Measurements from ENCODE around the gene ROBO3.

Gene ROBO3

DNA sequence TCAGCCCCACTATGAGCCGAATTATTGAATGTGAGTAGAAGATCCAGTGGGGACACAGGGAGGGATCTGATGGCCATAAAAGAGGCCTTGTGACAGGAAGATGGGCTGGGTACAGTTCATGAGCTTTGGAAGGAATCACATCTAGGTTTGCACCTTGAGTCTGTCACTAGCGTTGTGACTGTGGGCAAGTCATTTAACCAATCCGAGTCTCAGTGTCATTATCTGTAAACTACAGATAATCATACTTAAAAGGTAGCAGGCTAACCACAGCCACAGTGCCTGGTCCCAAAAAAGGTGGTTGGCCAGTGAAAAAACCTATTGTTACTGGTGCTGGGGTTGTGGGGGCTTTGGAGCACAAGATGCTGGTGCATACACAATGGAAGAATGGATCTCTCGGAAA is 57.6 kb downstream of the ROBO3 start:
- no peak overlapping the region for H2AFZ ChIP-seq (ENCODE audit: low read length, unreplicated experiment)
- no peaks in the 10 kb centered on the region for H3K27me3 ChIP-seq (ENCODE audit: insufficient read depth, low read length)
- H3K36me3 ChIP-seq (ENCODE audit: insufficient read depth, low read length): no peaks in the 10 kb centered on the region
- H3K27ac ChIP-seq (ENCODE audit: low read depth, low read length): no peak overlapping the region
- no peak overlapping the region for H3K4me3 ChIP-seq (ENCODE audit: low read depth, low read length)
- no peaks in the 10 kb centered on the region for H3K4me1 ChIP-seq (ENCODE audit: control insufficient read depth, insufficient read depth, low read length, unreplicated experiment)
- H3K79me2 ChIP-seq (ENCODE audit: control insufficient read depth, insufficient read depth, low read length, unreplicated experiment): no peaks in the 10 kb centered on the region

DNA sequence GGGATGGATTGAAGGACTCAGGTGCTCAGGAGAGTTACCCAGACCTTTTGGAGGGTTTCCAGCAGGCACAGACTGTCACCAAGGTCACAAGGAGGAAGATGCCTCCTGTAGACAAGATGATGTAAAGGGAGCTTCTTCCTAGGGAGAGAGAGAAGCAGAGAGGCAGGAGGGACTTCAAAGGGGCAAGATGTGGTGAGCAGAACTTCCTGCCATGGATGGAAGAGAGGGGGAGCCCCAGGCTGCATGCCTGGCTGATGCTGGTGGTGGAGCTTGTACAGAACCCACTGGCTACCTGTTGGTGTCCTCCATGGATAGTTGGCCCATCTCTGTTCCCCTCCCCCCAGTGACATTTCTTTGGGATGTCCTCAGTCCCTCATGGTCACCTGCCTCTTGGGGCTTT is 58.1 kb downstream of the ROBO3 start:
- Histone ChIP-seq H3K4me1 (ENCODE audit: control insufficient read depth, insufficient read depth, low read length, unreplicated experiment) (no peaks in the 10 kb centered on the region), H3K4me3 (ENCODE audit: low read depth, low read length) (no peak overlapping the region), H2AFZ (ENCODE audit: low read length, unreplicated experiment) (no peak overlapping the region), H3K27me3 (ENCODE audit: insufficient read depth, low read length) (no peaks in the 10 kb centered on the region), H3K79me2 (ENCODE audit: control insufficient read depth, insufficient read depth, low read length, unreplicated experiment) (no peaks in the 10 kb centered on the region), H3K36me3 (ENCODE audit: insufficient read depth, low read length) (no peaks in the 10 kb centered on the region), H3K27ac (ENCODE audit: low read depth, low read length) (no peak overlapping the region)

DNA sequence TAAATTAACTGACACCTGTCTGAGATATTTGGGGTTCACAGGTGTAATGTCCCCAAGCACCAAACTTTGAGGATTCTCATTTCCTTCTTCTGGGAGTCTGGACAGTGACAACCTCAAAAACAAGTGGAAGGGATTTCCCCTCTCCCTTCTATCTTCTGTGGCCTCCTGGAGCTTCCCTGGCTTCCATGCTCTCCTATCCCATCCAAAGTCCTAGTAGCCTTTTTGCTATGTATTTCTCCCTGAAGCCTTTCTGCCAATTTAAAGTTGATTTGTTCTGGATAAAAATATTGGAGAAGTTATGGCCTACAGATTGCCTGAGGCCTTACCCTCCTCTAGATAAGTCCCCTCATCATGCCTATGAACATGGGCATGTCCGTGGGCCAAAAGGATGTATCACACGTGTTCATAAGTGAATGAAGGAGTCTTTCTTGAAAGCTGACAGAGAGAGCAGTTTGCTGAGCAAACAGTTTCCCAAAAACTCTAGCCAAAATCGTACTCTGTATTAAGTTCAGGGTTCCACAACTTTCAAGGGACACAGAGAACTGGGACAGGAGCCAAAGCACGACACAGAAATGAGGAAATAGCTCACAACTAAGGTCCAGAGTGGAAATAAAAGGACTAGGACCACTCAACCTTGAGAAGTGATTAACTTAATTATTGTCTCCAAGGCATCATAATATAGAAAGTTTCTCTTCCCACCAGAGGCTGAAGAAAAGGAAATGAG is 63.9 kb downstream of the ROBO3 start:
- H3K36me3 ChIP-seq (ENCODE audit: insufficient read depth, low read length): no peaks in the 10 kb centered on the region
- no peaks in the 10 kb centered on the region for H3K27me3 ChIP-seq (ENCODE audit: insufficient read depth, low read length)
- no peak overlapping the region for H3K4me3 ChIP-seq (ENCODE audit: low read depth, low read length)
- no peak overlapping the region for H2AFZ ChIP-seq (ENCODE audit: low read length, unreplicated experiment)
- no peak overlapping the region for H3K27ac ChIP-seq (ENCODE audit: low read depth, low read length)
- no peaks in the 10 kb centered on the region for H3K79me2 ChIP-seq (ENCODE audit: control insufficient read depth, insufficient read depth, low read length, unreplicated experiment)
- H3K4me1 ChIP-seq (ENCODE audit: control insufficient read depth, insufficient read depth, low read length, unreplicated experiment): peaks cover 4% of the 10 kb centered on the region

DNA sequence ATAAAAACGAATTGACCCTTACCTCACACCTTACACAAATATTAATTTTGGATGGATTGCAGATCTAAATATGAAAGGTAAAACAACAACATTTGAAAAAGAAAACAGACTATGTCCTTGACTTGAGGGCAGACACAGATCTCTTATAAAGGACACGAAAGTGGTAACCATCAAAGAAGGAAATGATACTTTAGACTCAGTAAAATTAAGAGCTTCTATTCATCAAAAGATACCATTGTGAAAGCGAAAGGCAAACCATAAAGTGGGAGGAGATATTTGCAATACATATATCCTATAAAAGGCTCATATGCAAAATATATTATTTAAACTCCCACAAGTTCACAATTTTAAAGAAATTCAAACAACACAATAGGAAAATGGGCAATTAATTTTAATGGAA is 65.6 kb downstream of the ROBO3 start:
- no peaks in the 10 kb centered on the region for H3K79me2 ChIP-seq (ENCODE audit: control insufficient read depth, insufficient read depth, low read length, unreplicated experiment)
- H3K27ac ChIP-seq (ENCODE audit: low read depth, low read length): no peak overlapping the region
- H3K27me3 ChIP-seq (ENCODE audit: insufficient read depth, low read length): no peaks in the 10 kb centered on the region
- H3K36me3 ChIP-seq (ENCODE audit: insufficient read depth, low read length): no peaks in the 10 kb centered on the region
- peaks cover 17% of the 10 kb centered on the region for H3K4me1 ChIP-seq (ENCODE audit: control insufficient read depth, insufficient read depth, low read length, unreplicated experiment)
- no peak overlapping the region for H2AFZ ChIP-seq (ENCODE audit: low read length, unreplicated experiment)
- H3K4me3 ChIP-seq (ENCODE audit: low read depth, low read length): no peak overlapping the region
